HepG2 (cell line): ENCODE measurements around the gene MCFD2. TPM values are rescaled to one million over a fixed set of nuclear protein-coding genes. Genes with fewer than 3 reads are reported as not detected.

Experiments used
- ATAC-seq: fragments of 200-7000 bp; cut with Tn5 transposase; 3 replicates; pipeline ENCODE4 v1.9.1; 2020; ENCODE audit warnings: mild to moderate bottlenecking, moderate library complexity
- BruUV-seq: library from RNA; stranded (reverse); fragments of 400-500 nt; replicated peaks from 2 replicates; lab custom pipeline; 2021; lab: Mats Ljungman, UMichigan
- CTCF ChIA-PET: fragments of 300-600 bp; formaldehyde crosslinking; extraction: SDS; loops from one replicate; lab custom pipeline; 2021; ENCODE audit warnings: low total read pairs, inconsistent platforms, low intra/inter-chr PET ratio; lab: Yijun Ruan, JAX
- POLR2A ChIA-PET: fragments of 350-600 bp; sonication (Branson Sonifier 250); formaldehyde crosslinking; loops from one replicate; lab custom pipeline; 2020; ENCODE audit warnings: antibody characterized with exemption, inconsistent platforms; lab: Yijun Ruan, JAX
- DNase-seq: peaks from one replicate; pipeline ENCODE4 v3.0.0-alpha.2; 2015; ENCODE audit warnings: low spot score
- FAIRE-seq: peaks from 3 replicates; lab custom pipeline; 2011; peaks lifted over from hg19 to GRCh38; lab: Jason Lieb, UNC
- H2AFZ ChIP-seq: one replicate; pipeline ENCODE4 v1.6.1; 2011; ENCODE audit warnings: low read length, inconsistent platforms
- H3K27ac ChIP-seq: fragments of 300-600 bp; 3 replicates; pipeline ENCODE4 v1.8.0; 2011; ENCODE audit warnings: mixed run types, mild to moderate bottlenecking, mixed read lengths, low read length, inconsistent platforms; ENCODE audit not compliant: insufficient read depth; ENCODE audit errors: extremely low read length
- H3K27me3 ChIP-seq, 2 experiments: fragments of 200-600 bp in 1 of 2; 2 replicates in 1 of 2; 3 replicates in 1 of 2; pipeline versions ENCODE4 v1.6.0 to v1.8.0; 2011; ENCODE audit warnings: low read length in 2 of 2, mild to moderate bottlenecking in 2 of 2, moderate library complexity in 2 of 2, inconsistent platforms in 1 of 2; ENCODE audit not compliant: insufficient read depth in 2 of 2, control insufficient read depth in 1 of 2
- H3K36me3 ChIP-seq, 2 experiments: fragments of 200-600 bp in 1 of 2; replicated peaks in 1 of 2; 2 replicates in 1 of 2; 3 replicates in 1 of 2; pipeline versions ENCODE4 v1.5.1 to v1.8.0; 2011; ENCODE audit warnings: low read length in 2 of 2, inconsistent platforms in 1 of 2; ENCODE audit not compliant: insufficient read depth in 2 of 2, control insufficient read depth in 1 of 2
- H3K4me1 ChIP-seq: 2 replicates; pipeline ENCODE4 v1.5.1; 2012; ENCODE audit warnings: low read length, inconsistent platforms; ENCODE audit not compliant: insufficient read depth
- H3K4me2 ChIP-seq: 2 replicates; pipeline ENCODE4 v1.6.0; 2011; ENCODE audit warnings: low read depth, low read length, inconsistent platforms
- H3K4me3 ChIP-seq, 3 experiments: fragments of 200-600 bp in 1 of 3; sonication (generic), shearing (Covaris generic) in 1 of 3; replicated peaks in 1 of 3; 2 replicates each; pipeline ENCODE4 v1.5.1; 2011 to 2016; ENCODE audit warnings: low read length in 3 of 3, inconsistent platforms in 2 of 3, low read depth in 2 of 3, mild to moderate bottlenecking in 2 of 3, control low read depth in 1 of 3, mixed read lengths in 1 of 3; ENCODE audit not compliant: insufficient read depth in 1 of 3
- H3K79me2 ChIP-seq: one replicate; pipeline ENCODE4 v1.6.1; 2011; ENCODE audit warnings: low read length, inconsistent platforms; ENCODE audit not compliant: insufficient read depth
- H3K9ac ChIP-seq: 2 replicates; pipeline ENCODE4 v1.6.0; 2011; ENCODE audit warnings: mild to moderate bottlenecking, low read depth, low read length, inconsistent platforms; ENCODE audit not compliant: insufficient read depth
- H3K9me3 ChIP-seq: 2 replicates; pipeline ENCODE4 v1.5.1; 2012; ENCODE audit warnings: mild to moderate bottlenecking, low read length
- H4K20me1 ChIP-seq: 2 replicates; pipeline ENCODE4 v1.6.0; 2011; ENCODE audit warnings: inconsistent platforms, mild to moderate bottlenecking, low read length, moderate library complexity; ENCODE audit not compliant: insufficient read depth
- MIER2 ChIP-seq: IDR thresholded peaks from 2 replicates; pipeline ENCODE4 v1.6.1; 2016; ENCODE audit warnings: missing biosample characterization, missing genetic modification reagents
- MYPOP ChIP-seq: sonication (generic); formaldehyde crosslinking; IDR thresholded peaks from 2 replicates; pipeline ENCODE4 v1.8.1; 2023; ENCODE audit warnings: mild to moderate bottlenecking, moderate library complexity, missing genetic modification reagents
- PHF21A ChIP-seq: sonication (generic); formaldehyde crosslinking; IDR thresholded peaks from 2 replicates; pipeline ENCODE4 v1.5.0; 2020; ENCODE audit warnings: mild to moderate bottlenecking, missing genetic modification reagents
- THYN1 ChIP-seq: sonication (generic); formaldehyde crosslinking; IDR thresholded peaks from 2 replicates; pipeline ENCODE4 v1.8.1; 2023; ENCODE audit warnings: low read depth, mild to moderate bottlenecking, moderate library complexity, missing genetic modification reagents, borderline replicate concordance
- ZBTB25 ChIP-seq: IDR thresholded peaks from 2 replicates; pipeline ENCODE4 v1.6.1; 2018; ENCODE audit warnings: missing genetic modification reagents
- ZBTB34 ChIP-seq: sonication (generic); formaldehyde crosslinking; IDR thresholded peaks from 2 replicates; pipeline ENCODE4 v1.8.0; 2022; ENCODE audit warnings: mild to moderate bottlenecking, missing genetic modification reagents
- ZC3H4 ChIP-seq: sonication (generic); formaldehyde crosslinking; IDR thresholded peaks from 2 replicates; pipeline ENCODE4 v1.4.0; 2020; ENCODE audit warnings: missing genetic modification reagents, borderline replicate concordance
- ZFP91 ChIP-seq: sonication (generic); formaldehyde crosslinking; IDR thresholded peaks from 2 replicates; pipeline ENCODE4 v1.9.0; 2022; ENCODE audit warnings: missing genetic modification reagents, mild to moderate bottlenecking, borderline replicate concordance
- ZNF512 ChIP-seq: sonication (generic); formaldehyde crosslinking; IDR thresholded peaks from 2 replicates; pipeline ENCODE4 v1.4.0; 2020; ENCODE audit warnings: mild to moderate bottlenecking, missing genetic modification reagents
- ZSCAN30 ChIP-seq: sonication (generic); formaldehyde crosslinking; IDR thresholded peaks from 2 replicates; pipeline ENCODE4 v1.5.0; 2020; ENCODE audit warnings: mild to moderate bottlenecking, missing genetic modification reagents
- ZSCAN9 ChIP-seq: IDR thresholded peaks from 2 replicates; pipeline ENCODE4 v1.6.1; 2016; ENCODE audit warnings: borderline replicate concordance
- ZXDC ChIP-seq: sonication (generic); formaldehyde crosslinking; IDR thresholded peaks from 2 replicates; pipeline ENCODE4 v1.5.0; 2020; ENCODE audit warnings: mild to moderate bottlenecking, missing genetic modification reagents
- WGBS: methylation state at CpG from one replicate; pipeline ENCODE4 v1.1.6; 2017; ENCODE audit warnings: low lambda C conversion rate; 5-methylcytosine and 5-hydroxymethylcytosine counted together
- in situ Hi-C: cut with HindIII; loops from 2 replicates; pipeline ENCODE4 v1.10.0; 2017; ENCODE audit warnings: low pct_unique_long_range_greater_than_20kb; ENCODE audit not compliant: extremely low pct_ligation_motif_present
- intact Hi-C: fragments of 100-400 bp; cut with micrococcal nuclease; formaldehyde crosslinking; loops from one replicate; pipeline ENCODE4 v1.10.0; 2022; ENCODE audit not compliant: unreplicated experiment
- polyA plus RNA-seq, 8 experiments: library from polyadenylated mRNA; depleted of rRNA in 3 of 8; stranded (reverse) in 7 of 8; unstranded in 1 of 8; fragments of >200 nt; fragmentation: Illumina TruSeq in 4 of 8; extraction: Trizol in 4 of 8; gene quantifications; 2 replicates each; pipeline versions ENCODE4 v1.2.1 to v1.2.3, GENCODE V29; 2011 to 2016; ENCODE audit warnings: low read depth in 4 of 8, missing spikeins in 1 of 8, mixed read lengths in 1 of 8; ENCODE audit not compliant: insufficient read depth in 1 of 8
- total RNA-seq, 5 experiments: library from RNA; depleted of rRNA; stranded (reverse); fragments of >200 nt; fragmentation: Illumina TruSeq; extraction: Trizol; gene quantifications; 2 replicates each; pipeline ENCODE4 v1.2.3, GENCODE V29; 2016; ENCODE audit warnings: low read depth in 1 of 5

Gene MCFD2
- total and polyA plus RNA-seq, 2 of the 13 experiments (the other 11 are each of a cell fraction or from before 2014, with no cell fraction given) = 183 to 232 TPM

GRCh38 chr2:46942143-46942526 lies 26.5 kb upstream of the MCFD2 start:
- ChIA-PET CTCF (no interaction called here), POLR2A (interaction anchor here (0.6 kb wide), 1 partner anchor 365 kb away, joined by 3 read pairs; no protein-coding TSS in a partner anchor)
- ATAC-seq (peak; percentile 5), FAIRE-seq (no peak), DNase-seq (no peak)
- WGBS = 0% methylated on average over 4 of the region's 10 CpGs
- peak overlapping the region; percentile 98 for H3K4me2 ChIP-seq
- peaks cover 50% of the 10 kb centered on the region for H3K79me2 ChIP-seq
- in situ Hi-C loops (no loop called here), intact Hi-C loops (no loop called here)
- H4K20me1 ChIP-seq = no peaks in the 10 kb centered on the region
- BruUV-seq = no TSS peak
- peaks cover 1 to 10% of the 10 kb centered on the region in 2 experiments; a peak in 2 of 5 replicates for H3K36me3 ChIP-seq
- peak overlapping the region; percentile 9 for H2AFZ ChIP-seq
- H3K9me3 ChIP-seq = no peaks in the 10 kb centered on the region
- peak overlapping the region; percentile 91 to 99 (median 96) for H3K4me3 ChIP-seq
- H3K27ac ChIP-seq = peak overlapping the region; percentile 79
- no peaks in the 10 kb centered on the region; a peak in 1 of 5 replicates for H3K27me3 ChIP-seq
- peaks cover 55% of the 10 kb centered on the region for H3K4me1 ChIP-seq
- H3K9ac ChIP-seq = peak overlapping the region; percentile 88
- TF ChIP-seq ZBTB25 (CRISPR knock-in tag) = no peak
- TF ChIP-seq ZSCAN30 = peak; percentile 77; the same call in 1 of the 2 replicates
- TF ChIP-seq THYN1 = 0 out of 2 replicates have a peak, but pooled peaks have one; percentile 43
- TF ChIP-seq MIER2 (CRISPR knock-in tag) = no peak
- peak; percentile 67; the same call in 1 of the 2 replicates for TF ChIP-seq ZFP91 (CRISPR knock-in tag)
- 0 out of 2 replicates have a peak, but pooled peaks have one; percentile 31 for TF ChIP-seq PHF21A (CRISPR knock-in tag)
- TF ChIP-seq ZSCAN9 (CRISPR knock-in tag) = no peak
- TF ChIP-seq ZXDC (CRISPR knock-in tag) = 0 out of 2 replicates have a peak, but pooled peaks have one; percentile 47
- peak; percentile 7; the same call in 1 of the 2 replicates for TF ChIP-seq ZBTB34 (CRISPR knock-in tag)
- no peak for TF ChIP-seq ZC3H4
- TF ChIP-seq MYPOP (CRISPR knock-in tag) = peak; percentile 15; the same call in 1 of the 2 replicates
- no peak for TF ChIP-seq ZNF512 (CRISPR knock-in tag)
